UCSD-AML1 (cell line): ENCODE measurements around the gene STIM1.
"Not testable (repeated sequence)": the region's sequence is repeated elsewhere in the genome, so short reads cannot be mapped to it uniquely, and the experiment has no call there.

Source experiments
- DNase-seq: peaks from one replicate; lab custom pipeline; 2025; ENCODE audit not compliant: unreplicated experiment; lab: John Stamatoyannopoulos, UW

STIM1 gene

GRCh38 chr11:3971756-3972404 lies 116.4 kb downstream of the STIM1 start:
- no peak for DNase-seq

- no peak for DNase-seq
These were observed 117.0 kb downstream of the STIM1 start for GRCh38 chr11:3972431-3972830.

- no peak for DNase-seq
These were observed 121.6 kb downstream of the STIM1 start for GRCh38 chr11:3977078-3977477.

- no peak for DNase-seq
These were observed 125.7 kb downstream of the STIM1 start for GRCh38 chr11:3981084-3981633.

- DNase-seq: no peak
These were observed 127.0 kb downstream of the STIM1 start for GRCh38 chr11:3982431-3982830.

- no peak for DNase-seq
These were observed 127.6 kb downstream of the STIM1 start for GRCh38 chr11:3983101-3983500.

GRCh38 chr11:3984896-3985295 lies 129.4 kb downstream of the STIM1 start:
- peak; percentile 39 for DNase-seq

- no peak for DNase-seq
These were observed 130.2 kb downstream of the STIM1 start for GRCh38 chr11:3985631-3986030.

GRCh38 chr11:3986301-3986700 lies 130.8 kb downstream of the STIM1 start:
- DNase-seq: no peak

- DNase-seq: no peak
These were observed 133.9 kb downstream of the STIM1 start for GRCh38 chr11:3989276-3989920.

- no peak for DNase-seq
These were observed 134.4 kb downstream of the STIM1 start for GRCh38 chr11:3989921-3990290.

GRCh38 chr11:3990406-3990805 lies 134.9 kb downstream of the STIM1 start:
- DNase-seq: no peak

GRCh38 chr11:3992964-3993363 lies 137.5 kb downstream of the STIM1 start:
- no peak for DNase-seq

- no peak for DNase-seq
These were observed 138.7 kb downstream of the STIM1 start for GRCh38 chr11:3994030-3994640.

GRCh38 chr11:3995307-3995706 lies 139.8 kb downstream of the STIM1 start:
- no peak for DNase-seq

- peak; percentile 16 for DNase-seq
These were observed 140.6 kb downstream of the STIM1 start for GRCh38 chr11:3995949-3996554.

GRCh38 chr11:3996651-3997050 lies 141.2 kb downstream of the STIM1 start:
- no peak for DNase-seq

GRCh38 chr11:4004753-4005152 lies 149.3 kb downstream of the STIM1 start:
- not testable (repeated sequence) for DNase-seq

GRCh38 chr11:4006946-4007680 lies 151.6 kb downstream of the STIM1 start:
- no peak for DNase-seq

GRCh38 chr11:4008116-4008515 lies 152.7 kb downstream of the STIM1 start:
- DNase-seq: no peak

- DNase-seq: not testable (repeated sequence)
These were observed 161.1 kb downstream of the STIM1 start for GRCh38 chr11:4016602-4017001.
